HUDEP-2 (cell line): ENCODE results near the gene NPNT.
"Not testable (repeated sequence)": the region's sequence is repeated elsewhere in the genome, so short reads cannot be mapped to it uniquely, and the experiment has no call there.

ENCODE experiments used
- DNase-seq, 76 experiments: peaks; one replicate each; lab custom pipeline; 2025; ENCODE audit not compliant: unreplicated experiment in 76 of 76; lab: John Stamatoyannopoulos, UW

NPNT gene, protein sequence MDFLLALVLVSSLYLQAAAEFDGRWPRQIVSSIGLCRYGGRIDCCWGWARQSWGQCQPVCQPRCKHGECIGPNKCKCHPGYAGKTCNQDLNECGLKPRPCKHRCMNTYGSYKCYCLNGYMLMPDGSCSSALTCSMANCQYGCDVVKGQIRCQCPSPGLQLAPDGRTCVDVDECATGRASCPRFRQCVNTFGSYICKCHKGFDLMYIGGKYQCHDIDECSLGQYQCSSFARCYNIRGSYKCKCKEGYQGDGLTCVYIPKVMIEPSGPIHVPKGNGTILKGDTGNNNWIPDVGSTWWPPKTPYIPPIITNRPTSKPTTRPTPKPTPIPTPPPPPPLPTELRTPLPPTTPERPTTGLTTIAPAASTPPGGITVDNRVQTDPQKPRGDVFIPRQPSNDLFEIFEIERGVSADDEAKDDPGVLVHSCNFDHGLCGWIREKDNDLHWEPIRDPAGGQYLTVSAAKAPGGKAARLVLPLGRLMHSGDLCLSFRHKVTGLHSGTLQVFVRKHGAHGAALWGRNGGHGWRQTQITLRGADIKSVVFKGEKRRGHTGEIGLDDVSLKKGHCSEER

DNA sequence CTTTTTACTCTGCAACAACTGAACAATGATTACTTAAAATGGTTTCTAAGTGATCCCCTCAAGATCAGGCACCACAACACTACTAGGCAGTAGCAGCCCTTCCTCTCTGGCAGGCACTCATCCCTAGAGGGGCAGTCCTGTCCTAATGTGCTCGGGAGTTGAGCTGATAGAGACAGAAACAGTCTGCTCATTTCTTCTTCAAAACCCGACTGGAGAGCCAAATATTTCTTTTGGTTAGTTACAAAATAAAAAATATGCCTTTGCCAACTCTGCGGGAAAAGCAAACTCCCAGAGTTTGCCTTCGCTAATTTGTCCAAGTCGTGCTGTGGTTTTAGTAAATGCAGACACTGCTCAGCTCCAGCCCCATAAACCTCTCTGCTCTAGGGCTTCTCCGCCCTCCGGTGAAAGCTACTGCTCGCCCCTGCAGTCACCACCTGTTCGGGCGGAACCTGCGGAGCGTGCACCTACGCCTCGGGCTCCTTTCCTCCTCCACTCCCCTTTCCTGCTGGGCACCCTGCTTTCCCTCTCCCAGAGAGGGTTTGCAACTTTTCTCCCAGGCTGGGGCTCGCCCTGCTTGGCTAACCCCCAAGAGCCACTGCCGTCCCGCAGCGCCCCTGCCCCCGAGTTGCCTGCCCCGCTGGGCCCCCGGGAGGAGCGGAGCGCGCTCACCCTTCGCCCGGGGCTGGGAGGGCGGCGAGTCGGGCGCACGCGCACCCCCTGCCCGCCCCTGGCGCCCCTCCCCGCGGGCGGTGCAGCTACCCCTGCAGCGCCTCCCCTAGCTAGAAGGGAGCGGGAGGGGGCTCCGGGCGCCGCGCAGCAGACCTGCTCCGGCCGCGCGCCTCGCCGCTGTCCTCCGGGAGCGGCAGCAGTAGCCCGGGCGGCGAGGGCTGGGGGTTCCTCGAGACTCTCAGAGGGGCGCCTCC, at the start of gene NPNT:
NPNT (plus strand) TSS at position 812 of the 923 bp plus-strand sequence. CDS start 182 bp downstream, outside the sequence.
- no peak for DNase-seq

DNA sequence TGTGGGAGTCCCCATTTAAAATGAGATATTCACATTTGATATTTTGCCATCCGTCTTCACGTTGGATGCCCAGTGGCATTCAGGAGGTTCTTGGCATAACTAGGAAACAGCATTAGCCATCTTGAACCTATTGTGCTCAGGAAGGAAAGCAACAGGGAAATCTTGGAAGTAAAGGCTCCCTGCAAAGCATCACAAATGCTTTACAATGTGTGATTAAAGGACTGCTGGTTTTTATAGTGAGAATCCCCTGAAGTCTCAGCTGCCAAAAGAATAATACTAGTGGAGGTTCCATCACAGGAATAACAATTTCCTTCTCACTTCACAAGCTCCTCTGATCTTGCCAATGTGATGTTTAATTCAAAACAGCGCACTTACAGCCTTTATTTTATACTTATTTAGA, 49.7 kb upstream of the NPNT start:
- DNase-seq = no peak

- not testable (repeated sequence) for DNase-seq
Measured at GRCh38 chr4:105848359-105848758, 46.9 kb upstream of the NPNT start.

- no peak for DNase-seq
Measured at GRCh38 chr4:105851196-105851595, 44.1 kb upstream of the NPNT start.

- DNase-seq = not testable (repeated sequence)
Measured at GRCh38 chr4:105852230-105852629, 43.0 kb upstream of the NPNT start.

- no peak for DNase-seq
Measured at GRCh38 chr4:105858466-105859040, 36.7 kb upstream of the NPNT start.

- DNase-seq = no peak
Measured at GRCh38 chr4:105859233-105859632, 36.0 kb upstream of the NPNT start.

- DNase-seq = no peak
Measured at GRCh38 chr4:105870963-105871362, 24.3 kb upstream of the NPNT start.

DNA sequence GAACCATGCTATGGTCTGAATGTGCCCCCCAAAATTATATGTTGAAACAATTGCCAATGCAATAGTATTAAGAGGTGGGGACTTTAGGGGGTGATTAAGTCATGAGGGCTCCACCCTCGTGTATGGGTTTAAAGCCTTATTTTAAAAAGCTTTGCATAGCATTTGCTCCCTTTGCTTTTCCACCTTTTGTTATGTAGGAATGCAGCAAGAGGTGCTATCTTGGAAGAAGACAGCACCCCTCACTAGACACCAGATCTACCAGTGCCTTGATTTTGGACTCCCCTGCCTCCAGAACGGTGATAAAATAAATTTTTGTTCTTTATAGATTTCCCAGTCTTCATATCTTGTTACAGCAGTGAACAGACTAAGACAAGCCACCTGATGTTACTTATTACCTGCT, 23.3 kb upstream of the NPNT start:
- DNase-seq = no peak

DNA sequence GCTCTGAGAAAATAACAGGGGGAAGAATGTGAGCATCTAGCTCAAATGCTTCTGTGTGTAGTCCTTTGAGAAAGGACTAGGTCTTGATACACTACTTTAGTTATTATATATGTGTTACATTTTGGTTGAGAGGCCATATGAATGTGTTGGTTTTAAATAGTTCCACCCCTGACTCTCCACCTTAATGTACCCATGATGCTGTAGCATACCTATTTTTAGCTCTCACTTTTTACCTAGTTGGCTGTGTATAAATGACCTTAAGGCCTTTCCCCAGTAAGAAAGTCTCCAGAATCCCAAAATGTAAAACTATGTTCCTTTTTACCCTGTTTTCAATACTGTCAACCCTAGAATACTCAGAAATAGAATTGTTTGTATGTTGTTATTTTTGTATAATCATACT, 20.0 kb upstream of the NPNT start:
- no peak for DNase-seq

- DNase-seq = no peak
Measured at GRCh38 chr4:105878668-105879067, 16.6 kb upstream of the NPNT start.

DNA sequence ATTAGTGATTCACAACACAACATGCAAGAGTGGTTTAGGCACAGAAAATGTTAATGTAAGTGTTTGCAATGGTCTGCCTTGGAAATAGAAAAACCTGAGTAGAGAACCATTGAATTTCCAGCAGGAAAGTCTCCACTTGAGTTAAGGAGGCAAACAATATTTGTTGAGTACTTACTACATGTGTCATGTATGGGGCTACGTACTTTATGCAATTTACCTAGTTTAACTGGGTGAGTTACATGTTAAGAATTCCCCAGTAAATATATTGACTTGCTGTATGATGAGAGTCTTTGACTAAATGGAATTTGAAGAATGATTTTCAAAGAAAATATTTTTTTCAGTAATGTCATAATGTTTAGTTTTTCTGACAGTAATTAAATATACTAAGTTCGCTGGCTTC, 7.8 kb upstream of the NPNT start:
- DNase-seq = no peak

DNA sequence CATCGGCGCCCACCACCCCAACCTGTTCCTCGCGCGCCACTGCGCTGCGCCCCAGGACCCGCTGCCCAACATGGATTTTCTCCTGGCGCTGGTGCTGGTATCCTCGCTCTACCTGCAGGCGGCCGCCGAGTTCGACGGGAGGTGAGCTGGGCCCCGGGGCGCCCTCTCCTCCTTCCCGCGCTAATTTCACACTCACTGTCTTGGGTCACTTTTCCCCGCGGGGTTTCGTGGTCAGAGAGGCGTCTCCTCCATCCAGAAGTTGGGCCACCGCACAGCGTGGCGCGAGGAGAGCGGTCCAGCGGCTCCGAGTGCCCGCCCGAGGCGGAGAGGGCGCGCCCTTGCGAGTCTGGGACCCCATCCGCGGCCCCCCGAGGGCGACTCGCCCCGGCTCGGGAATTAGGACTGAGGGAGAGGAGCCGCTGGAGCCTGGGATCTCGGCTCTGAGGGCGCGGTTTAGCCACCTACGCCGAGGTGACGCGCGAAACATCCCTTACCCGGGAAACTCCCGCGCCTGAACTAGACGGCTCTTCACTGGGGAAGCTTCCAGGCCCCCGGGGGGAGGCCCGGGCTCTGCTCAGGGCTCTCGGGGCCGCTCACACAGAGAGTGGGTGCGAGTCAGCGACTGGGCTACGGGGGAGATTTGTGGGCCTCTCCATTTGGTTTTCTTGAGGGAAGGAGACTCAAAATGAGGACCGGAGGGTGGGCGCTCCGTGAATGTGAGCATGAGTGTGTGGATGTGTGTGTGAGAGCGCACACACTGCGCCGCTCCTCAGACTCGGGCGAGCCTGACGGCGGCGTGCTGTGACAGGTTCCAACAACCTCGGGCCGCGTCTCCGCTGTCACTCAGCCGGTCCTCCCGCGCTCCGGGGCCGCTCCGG, 551 bp downstream of the NPNT start:
- peak in 1 of 76 experiments; percentile 1 for DNase-seq

DNA sequence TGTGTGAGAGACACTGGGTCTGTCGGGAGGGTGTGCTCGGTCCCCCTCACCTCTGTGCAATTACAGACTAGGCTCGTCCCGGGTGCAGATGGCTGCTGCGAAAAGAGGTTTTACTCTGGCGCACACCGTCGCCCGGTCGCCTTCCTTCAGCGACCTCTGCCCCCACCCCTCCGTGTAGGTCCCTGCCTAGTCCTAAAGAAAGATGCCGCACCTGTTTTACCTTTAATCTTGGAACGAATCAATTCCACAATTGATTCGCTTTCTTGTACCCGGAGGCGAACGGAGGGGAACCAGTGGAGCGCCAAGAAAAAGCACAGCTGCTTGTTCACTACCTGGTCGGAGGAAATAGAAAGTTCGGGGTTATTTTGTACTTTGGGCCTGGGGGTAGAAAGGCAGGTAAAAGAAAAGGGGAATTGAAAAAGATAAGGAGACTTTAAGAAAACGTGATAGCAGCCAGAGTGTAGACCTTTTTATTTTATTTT, 1.2 kb downstream of the NPNT start:
- no peak for DNase-seq

DNA sequence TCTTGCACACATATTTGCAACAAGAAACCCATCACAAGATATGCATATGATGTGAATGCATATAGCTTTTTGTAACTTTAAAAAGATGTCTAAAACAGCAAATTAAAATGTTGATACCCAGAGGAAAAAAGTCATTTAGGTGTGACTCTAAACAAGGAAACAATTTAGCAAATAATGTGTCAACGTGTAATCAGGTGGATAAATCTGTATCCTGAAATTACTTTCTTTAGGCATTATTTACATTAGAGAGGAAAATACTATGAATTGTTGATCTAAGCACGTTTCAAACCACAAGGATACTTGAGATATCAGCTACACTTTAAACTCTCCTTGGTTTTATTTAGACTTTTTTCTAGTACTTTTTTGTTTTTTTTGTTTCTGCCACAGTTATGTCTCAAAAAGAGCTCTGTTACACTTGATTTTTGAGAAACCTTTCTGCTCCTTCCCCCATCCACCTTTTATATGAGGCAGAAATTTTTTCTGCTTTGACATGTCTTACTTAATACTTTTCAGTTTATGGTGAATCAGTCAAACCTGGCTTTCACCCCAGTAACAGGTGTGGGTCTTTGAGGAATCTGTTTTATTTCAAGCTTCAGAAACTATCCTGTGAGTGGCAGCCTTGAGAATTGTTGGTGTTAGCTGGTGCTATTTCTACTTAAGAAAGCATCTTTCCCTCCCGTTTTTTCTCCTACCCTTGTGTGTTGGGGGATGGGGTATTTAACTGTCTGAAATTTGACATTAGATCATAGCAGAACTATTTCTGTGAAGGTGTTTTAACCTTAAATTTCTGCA, 1.9 kb downstream of the NPNT start:
- DNase-seq = no peak

- DNase-seq = no peak
Measured at GRCh38 chr4:105900541-105900940, 5.3 kb downstream of the NPNT start.

DNA sequence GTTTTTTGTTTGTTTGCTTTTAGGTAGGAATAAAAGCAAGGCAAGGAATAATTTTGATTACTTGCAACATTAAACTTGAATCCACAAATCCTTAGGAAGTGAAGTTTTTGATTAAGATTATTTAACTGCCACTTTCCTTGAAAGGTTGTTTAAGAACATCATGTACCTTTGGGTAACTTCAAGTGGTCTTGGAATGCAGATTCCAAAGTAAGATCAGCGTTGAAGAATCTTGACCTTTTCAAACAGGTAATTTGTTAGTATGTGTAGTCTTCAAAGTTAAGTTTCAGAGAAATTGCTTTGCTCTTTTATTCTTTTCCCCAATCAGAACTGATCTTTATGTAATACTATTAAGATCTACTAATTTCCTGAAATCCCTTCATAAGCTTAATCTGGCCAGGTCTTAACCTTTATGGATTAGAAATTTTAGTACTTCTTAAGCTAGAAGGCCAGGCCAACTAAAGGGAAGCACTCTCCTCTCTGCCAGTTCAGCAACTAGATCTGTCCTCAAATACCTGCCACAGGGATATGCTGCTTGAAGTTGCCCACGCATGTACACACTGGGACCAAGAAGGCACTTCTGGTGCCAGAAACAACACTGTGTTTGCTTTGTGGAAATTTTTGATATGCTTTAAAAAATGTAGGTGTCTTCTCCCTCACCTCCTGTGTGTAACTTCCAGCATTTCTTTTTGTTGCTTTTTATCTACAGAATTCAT, 7.4 kb downstream of the NPNT start:
- DNase-seq = no peak

DNA sequence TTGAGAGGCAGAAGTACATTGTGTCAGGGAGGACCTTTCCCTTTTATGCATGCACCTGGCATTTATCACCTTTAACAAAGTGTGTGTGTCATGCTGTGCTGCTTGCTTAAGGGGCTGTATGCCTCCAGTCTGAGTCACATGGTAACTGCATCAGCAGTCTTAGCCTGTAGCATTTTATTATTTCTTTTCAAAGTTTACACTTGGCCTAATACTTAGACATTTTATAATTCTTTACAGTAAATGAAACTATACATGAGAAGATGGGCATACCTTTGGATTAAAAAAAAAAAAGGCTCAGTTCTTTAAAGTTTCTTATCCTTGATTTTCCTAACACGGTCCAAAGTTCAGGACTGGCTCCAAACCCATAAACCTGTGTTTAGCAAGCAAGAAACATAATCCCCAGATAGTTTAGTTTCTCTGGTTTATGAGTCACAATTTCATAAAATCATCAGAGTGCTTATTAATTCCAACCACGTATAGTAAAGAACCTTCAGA, 14.6 kb downstream of the NPNT start:
- no peak for DNase-seq
